ENCODE measurements around the gene KRT84. TPM values are rescaled to one million over a fixed set of nuclear protein-coding genes. Genes with fewer than 3 reads are reported as not detected.

Gene KRT84
- total RNA-seq, 1 experiment from 2014 or later, result not detected

DNA sequence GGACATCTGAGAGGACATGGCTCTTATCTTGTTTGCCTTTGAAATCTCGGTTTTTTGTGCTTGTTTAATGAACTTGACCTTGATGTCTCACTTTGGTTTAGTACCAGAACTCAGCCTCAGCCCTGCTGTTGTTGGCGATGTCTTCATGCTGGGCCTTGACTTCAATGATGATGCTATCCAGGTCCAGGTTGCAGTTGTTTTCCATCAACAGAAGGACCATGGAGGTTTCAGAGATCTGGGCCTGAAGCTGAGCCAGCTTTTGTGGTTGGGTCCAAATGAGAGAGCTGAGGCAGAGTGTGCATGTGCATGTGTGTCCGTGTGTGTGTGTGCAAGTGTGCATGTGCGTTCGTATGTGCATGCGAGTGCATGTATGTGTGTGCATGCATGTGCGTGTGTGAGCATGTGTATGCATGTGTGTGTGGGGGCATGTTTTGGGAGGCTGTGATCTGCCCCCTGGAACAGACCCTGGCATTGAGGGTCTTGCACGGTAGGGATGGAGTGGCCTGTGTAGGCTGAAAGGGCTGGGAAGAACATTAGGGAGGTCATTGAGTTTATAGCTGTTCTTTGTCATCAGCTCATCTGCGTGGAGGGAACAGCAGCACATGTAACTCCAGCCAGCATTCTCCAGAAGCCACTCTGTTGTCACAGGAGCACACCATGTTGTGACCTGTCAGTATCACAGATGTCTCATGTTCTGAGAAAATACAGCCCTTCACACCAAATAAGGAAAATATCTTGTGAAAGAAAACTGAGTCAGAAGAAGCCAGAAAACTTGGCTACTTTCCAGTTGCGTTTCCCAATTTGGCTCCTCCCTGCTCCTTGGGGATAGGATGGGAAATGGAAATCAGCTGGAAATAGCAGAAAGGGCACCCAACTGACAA, 30.7 kb upstream of the KRT84 start:
- H3K9me3 Mint-ChIP-seq, result peaks cover 3% of the 10 kb centered on the region; the same call in 1 of the 2 replicates
- H3K27me3 Mint-ChIP-seq (ENCODE audit: low read depth), result no peaks in the 10 kb centered on the region
- no peak overlapping the region for H3K4me3 Mint-ChIP-seq
- H3K27ac Mint-ChIP-seq, result no peak overlapping the region
- H3K4me1 Mint-ChIP-seq, result peaks cover 9% of the 10 kb centered on the region
- DNase-seq (ENCODE audit: low spot score) (no peak), ATAC-seq (no peak)
- ChIA-PET POLR2A (no interaction called here), CTCF (interaction anchor here (5.4 kb wide), 1 partner anchor 21 kb away, joined by 35 read pairs; no protein-coding TSS in a partner anchor)
- H3K36me3 Mint-ChIP-seq, result peaks cover 1% of the 10 kb centered on the region; the same call in 1 of the 2 replicates
- TF ChIP-seq, protein P1, sequence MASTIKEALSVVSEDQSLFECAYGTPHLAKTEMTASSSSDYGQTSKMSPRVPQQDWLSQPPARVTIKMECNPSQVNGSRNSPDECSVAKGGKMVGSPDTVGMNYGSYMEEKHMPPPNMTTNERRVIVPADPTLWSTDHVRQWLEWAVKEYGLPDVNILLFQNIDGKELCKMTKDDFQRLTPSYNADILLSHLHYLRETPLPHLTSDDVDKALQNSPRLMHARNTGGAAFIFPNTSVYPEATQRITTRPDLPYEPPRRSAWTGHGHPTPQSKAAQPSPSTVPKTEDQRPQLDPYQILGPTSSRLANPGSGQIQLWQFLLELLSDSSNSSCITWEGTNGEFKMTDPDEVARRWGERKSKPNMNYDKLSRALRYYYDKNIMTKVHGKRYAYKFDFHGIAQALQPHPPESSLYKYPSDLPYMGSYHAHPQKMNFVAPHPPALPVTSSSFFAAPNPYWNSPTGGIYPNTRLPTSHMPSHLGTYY (CRISPR knock-in tag; IDR thresholded peaks at IDR 0.05), result no peak
- TF ChIP-seq ZNF263 (CRISPR knock-in tag; IDR thresholded peaks at IDR 0.05; ENCODE audit: low read depth) (no peak), IRF2 (CRISPR knock-in tag; IDR thresholded peaks at IDR 0.05; ENCODE audit: borderline replicate concordance, low read depth) (no peak), NR2C2 (CRISPR knock-in tag; IDR thresholded peaks at IDR 0.05) (no peak), FOXP1 (CRISPR knock-in tag; IDR thresholded peaks at IDR 0.05; ENCODE audit: borderline replicate concordance) (no peak), ZNF317 (CRISPR knock-in tag; IDR thresholded peaks at IDR 0.05; ENCODE audit: borderline replicate concordance, low read depth) (no peak), ZNF121 (CRISPR knock-in tag; IDR thresholded peaks at IDR 0.05) (no peak)
- TF ChIP-seq, protein P2, sequence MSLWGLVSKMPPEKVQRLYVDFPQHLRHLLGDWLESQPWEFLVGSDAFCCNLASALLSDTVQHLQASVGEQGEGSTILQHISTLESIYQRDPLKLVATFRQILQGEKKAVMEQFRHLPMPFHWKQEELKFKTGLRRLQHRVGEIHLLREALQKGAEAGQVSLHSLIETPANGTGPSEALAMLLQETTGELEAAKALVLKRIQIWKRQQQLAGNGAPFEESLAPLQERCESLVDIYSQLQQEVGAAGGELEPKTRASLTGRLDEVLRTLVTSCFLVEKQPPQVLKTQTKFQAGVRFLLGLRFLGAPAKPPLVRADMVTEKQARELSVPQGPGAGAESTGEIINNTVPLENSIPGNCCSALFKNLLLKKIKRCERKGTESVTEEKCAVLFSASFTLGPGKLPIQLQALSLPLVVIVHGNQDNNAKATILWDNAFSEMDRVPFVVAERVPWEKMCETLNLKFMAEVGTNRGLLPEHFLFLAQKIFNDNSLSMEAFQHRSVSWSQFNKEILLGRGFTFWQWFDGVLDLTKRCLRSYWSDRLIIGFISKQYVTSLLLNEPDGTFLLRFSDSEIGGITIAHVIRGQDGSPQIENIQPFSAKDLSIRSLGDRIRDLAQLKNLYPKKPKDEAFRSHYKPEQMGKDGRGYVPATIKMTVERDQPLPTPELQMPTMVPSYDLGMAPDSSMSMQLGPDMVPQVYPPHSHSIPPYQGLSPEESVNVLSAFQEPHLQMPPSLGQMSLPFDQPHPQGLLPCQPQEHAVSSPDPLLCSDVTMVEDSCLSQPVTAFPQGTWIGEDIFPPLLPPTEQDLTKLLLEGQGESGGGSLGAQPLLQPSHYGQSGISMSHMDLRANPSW (CRISPR knock-in tag; conservative IDR thresholded peaks at IDR 0.05; ENCODE audit: low read depth), result no peak
- TF ChIP-seq, protein P3, sequence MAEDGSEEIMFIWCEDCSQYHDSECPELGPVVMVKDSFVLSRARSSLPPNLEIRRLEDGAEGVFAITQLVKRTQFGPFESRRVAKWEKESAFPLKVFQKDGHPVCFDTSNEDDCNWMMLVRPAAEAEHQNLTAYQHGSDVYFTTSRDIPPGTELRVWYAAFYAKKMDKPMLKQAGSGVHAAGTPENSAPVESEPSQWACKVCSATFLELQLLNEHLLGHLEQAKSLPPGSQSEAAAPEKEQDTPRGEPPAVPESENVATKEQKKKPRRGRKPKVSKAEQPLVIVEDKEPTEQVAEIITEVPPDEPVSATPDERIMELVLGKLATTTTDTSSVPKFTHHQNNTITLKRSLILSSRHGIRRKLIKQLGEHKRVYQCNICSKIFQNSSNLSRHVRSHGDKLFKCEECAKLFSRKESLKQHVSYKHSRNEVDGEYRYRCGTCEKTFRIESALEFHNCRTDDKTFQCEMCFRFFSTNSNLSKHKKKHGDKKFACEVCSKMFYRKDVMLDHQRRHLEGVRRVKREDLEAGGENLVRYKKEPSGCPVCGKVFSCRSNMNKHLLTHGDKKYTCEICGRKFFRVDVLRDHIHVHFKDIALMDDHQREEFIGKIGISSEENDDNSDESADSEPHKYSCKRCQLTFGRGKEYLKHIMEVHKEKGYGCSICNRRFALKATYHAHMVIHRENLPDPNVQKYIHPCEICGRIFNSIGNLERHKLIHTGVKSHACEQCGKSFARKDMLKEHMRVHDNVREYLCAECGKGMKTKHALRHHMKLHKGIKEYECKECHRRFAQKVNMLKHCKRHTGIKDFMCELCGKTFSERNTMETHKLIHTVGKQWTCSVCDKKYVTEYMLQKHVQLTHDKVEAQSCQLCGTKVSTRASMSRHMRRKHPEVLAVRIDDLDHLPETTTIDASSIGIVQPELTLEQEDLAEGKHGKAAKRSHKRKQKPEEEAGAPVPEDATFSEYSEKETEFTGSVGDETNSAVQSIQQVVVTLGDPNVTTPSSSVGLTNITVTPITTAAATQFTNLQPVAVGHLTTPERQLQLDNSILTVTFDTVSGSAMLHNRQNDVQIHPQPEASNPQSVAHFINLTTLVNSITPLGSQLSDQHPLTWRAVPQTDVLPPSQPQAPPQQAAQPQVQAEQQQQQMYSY (CRISPR knock-in tag; IDR thresholded peaks at IDR 0.05), result no peak
- TF ChIP-seq, protein P4, sequence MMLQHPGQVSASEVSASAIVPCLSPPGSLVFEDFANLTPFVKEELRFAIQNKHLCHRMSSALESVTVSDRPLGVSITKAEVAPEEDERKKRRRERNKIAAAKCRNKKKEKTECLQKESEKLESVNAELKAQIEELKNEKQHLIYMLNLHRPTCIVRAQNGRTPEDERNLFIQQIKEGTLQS (CRISPR knock-in tag; conservative IDR thresholded peaks at IDR 0.05), result no peak

DNA sequence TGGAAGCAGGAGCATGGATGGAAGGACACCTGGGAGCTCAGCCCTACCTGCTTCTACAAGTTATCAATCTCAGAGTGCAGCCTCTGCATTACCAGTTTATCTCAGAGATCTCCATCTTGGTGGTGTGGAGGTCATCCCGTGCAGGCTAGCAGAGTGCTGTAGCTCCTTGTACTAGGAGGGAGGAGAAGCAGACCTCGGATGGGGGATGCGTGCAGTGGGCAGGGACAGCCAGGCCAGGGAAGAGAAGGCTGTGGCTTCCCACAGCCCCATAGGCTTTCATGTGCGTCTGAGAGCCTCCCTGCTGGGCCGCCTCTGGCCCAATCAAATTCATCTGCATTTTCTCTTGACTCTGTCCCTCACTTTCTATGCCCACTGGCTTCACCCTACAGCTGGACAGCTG, 29.5 kb upstream of the KRT84 start:
- no peak overlapping the region for H3K27ac Mint-ChIP-seq
- no peak overlapping the region for H3K4me3 Mint-ChIP-seq
- ATAC-seq (no peak), DNase-seq (ENCODE audit: low spot score) (no peak)
- H3K9me3 Mint-ChIP-seq, result peaks cover 7% of the 10 kb centered on the region
- CTCF ChIA-PET, result interaction anchor here (1.1 to 5.4 kb wide), 8 partner anchors 11 to 136 kb away, joined by 3 to 35 read pairs (median 8); no protein-coding TSS in a partner anchor
- POLR2A ChIA-PET, result no interaction called here
- H3K4me1 Mint-ChIP-seq, result peaks cover 9% of the 10 kb centered on the region
- H3K27me3 Mint-ChIP-seq (ENCODE audit: low read depth), result no peaks in the 10 kb centered on the region
- H3K36me3 Mint-ChIP-seq, result peaks cover 3% of the 10 kb centered on the region; the same call in 1 of the 2 replicates
- TF ChIP-seq TEAD4 (CRISPR knock-in tag; IDR thresholded peaks at IDR 0.05), result no peak
- no peak for TF ChIP-seq ZNF232 (CRISPR knock-in tag; IDR thresholded peaks at IDR 0.05)
- no peak for TF ChIP-seq CREB1 (CRISPR knock-in tag; IDR thresholded peaks at IDR 0.05)
- TF ChIP-seq TEAD1 (CRISPR knock-in tag; IDR thresholded peaks at IDR 0.05), result no peak
- no peak for TF ChIP-seq CREM (CRISPR knock-in tag; IDR thresholded peaks at IDR 0.05)
- TF ChIP-seq ZNF396 (CRISPR knock-in tag; IDR thresholded peaks at IDR 0.05; ENCODE audit: borderline replicate concordance), result no peak
- TF ChIP-seq RELA (CRISPR knock-in tag; IDR thresholded peaks at IDR 0.05; ENCODE audit: borderline replicate concordance), result no peak
- no peak for TF ChIP-seq NR2C2 (CRISPR knock-in tag; IDR thresholded peaks at IDR 0.05)
- no peak for TF ChIP-seq FOXJ3 (CRISPR knock-in tag; IDR thresholded peaks at IDR 0.05; ENCODE audit: borderline replicate concordance)
- TF ChIP-seq CBFB (CRISPR knock-in tag; IDR thresholded peaks at IDR 0.05; ENCODE audit: low read depth), result no peak
- no peak for TF ChIP-seq NFE2L1 (CRISPR knock-in tag; IDR thresholded peaks at IDR 0.05)
- TF ChIP-seq TCF7 (CRISPR knock-in tag; IDR thresholded peaks at IDR 0.05; ENCODE audit: low read depth), result no peak
- no peak for TF ChIP-seq JUN (CRISPR knock-in tag; IDR thresholded peaks at IDR 0.05)
- TF ChIP-seq ZNF263 (CRISPR knock-in tag; IDR thresholded peaks at IDR 0.05; ENCODE audit: low read depth), result no peak
- TF ChIP-seq, protein P5, sequence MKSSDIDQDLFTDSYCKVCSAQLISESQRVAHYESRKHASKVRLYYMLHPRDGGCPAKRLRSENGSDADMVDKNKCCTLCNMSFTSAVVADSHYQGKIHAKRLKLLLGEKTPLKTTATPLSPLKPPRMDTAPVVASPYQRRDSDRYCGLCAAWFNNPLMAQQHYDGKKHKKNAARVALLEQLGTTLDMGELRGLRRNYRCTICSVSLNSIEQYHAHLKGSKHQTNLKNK (CRISPR knock-in tag; IDR thresholded peaks at IDR 0.05), result no peak
- no peak for TF ChIP-seq ZNF423 (CRISPR knock-in tag; IDR thresholded peaks at IDR 0.05)

Data from WTC11 (cell line).